ENCODE results near the gene MYBPH. TPM values are rescaled to one million over a fixed set of nuclear protein-coding genes. Genes with fewer than 3 reads are reported as not detected.

MYBPH gene
- total RNA-seq, 2 experiments from 2014 or later: not detected

- POLR2A ChIA-PET: interaction anchor here (0.6 kb wide), 2 partner anchors 1104 to 1164 kb away, joined by 3 read pairs; no protein-coding TSS in a partner anchor
- Histone ChIP-seq H3K4me1 (ENCODE audit: insufficient read depth, low read length, poor library complexity, severe bottlenecking) (no peaks in the 10 kb centered on the region), H2AFZ (ENCODE audit: low read length) (no peak overlapping the region), H3K9me2 (ENCODE audit: insufficient read depth, low read length) (no peaks in the 10 kb centered on the region), H3K4me3 (ENCODE audit: low read depth, low read length, poor library complexity, severe bottlenecking) (no peak overlapping the region), H4K20me1 (ENCODE audit: insufficient read depth, low read length) (no peaks in the 10 kb centered on the region), H3K27ac (ENCODE audit: low read depth, low read length, poor library complexity, severe bottlenecking) (no peak overlapping the region), H3K9me3 (ENCODE audit: low read length) (no peaks in the 10 kb centered on the region), H3K36me3 (ENCODE audit: insufficient read depth, low read length) (no peaks in the 10 kb centered on the region), H3K4me2 (ENCODE audit: low read length) (no peak overlapping the region), H3K79me2 (ENCODE audit: insufficient read depth, low read depth, low read length) (no peaks in the 10 kb centered on the region)
- BruUV-seq (replicated peaks): no TSS peak
- TF ChIP-seq CTCF (conservative IDR thresholded peaks at IDR 0.05; ENCODE audit: low read length) (no peak), EZH2phosphoT487 (IDR thresholded peaks at IDR 0.05; ENCODE audit: borderline replicate concordance, low read depth, low read length) (no peak)
- intact Hi-C loops (cut with micrococcal nuclease; ENCODE audit: unreplicated experiment): no loop called here
- DNase-seq (ENCODE audit: low spot score): no peak
- CTCF ChIA-PET (ENCODE audit: unreplicated experiment): no interaction called here
Observed at GRCh38 chr1:203152158-203153034, 23.2 kb downstream of the MYBPH start.

GRCh38 chr1:203151362-203152157 lies 24.1 kb downstream of the MYBPH start:
- no peak for DNase-seq (ENCODE audit: low spot score)
- no peak overlapping the region for H3K27ac ChIP-seq (ENCODE audit: low read depth, low read length, poor library complexity, severe bottlenecking)
- intact Hi-C loops (cut with micrococcal nuclease; ENCODE audit: unreplicated experiment): no loop called here
- no peaks in the 10 kb centered on the region for H3K36me3 ChIP-seq (ENCODE audit: insufficient read depth, low read length)
- no peaks in the 10 kb centered on the region for H3K79me2 ChIP-seq (ENCODE audit: insufficient read depth, low read depth, low read length)
- no peak overlapping the region for H3K4me3 ChIP-seq (ENCODE audit: low read depth, low read length, poor library complexity, severe bottlenecking)
- H3K9me3 ChIP-seq (ENCODE audit: low read length): no peaks in the 10 kb centered on the region
- H3K9me2 ChIP-seq (ENCODE audit: insufficient read depth, low read length): no peaks in the 10 kb centered on the region
- no peak for TF ChIP-seq EZH2phosphoT487 (IDR thresholded peaks at IDR 0.05; ENCODE audit: borderline replicate concordance, low read depth, low read length)
- no peak for TF ChIP-seq CTCF (conservative IDR thresholded peaks at IDR 0.05; ENCODE audit: low read length)
- no peak overlapping the region for H3K4me2 ChIP-seq (ENCODE audit: low read length)
- POLR2A ChIA-PET: interaction anchor here (0.6 kb wide), 1 partner anchor 1103 kb away, joined by 3 read pairs; no protein-coding TSS in a partner anchor
- no peak overlapping the region for H2AFZ ChIP-seq (ENCODE audit: low read length)
- no peaks in the 10 kb centered on the region for H3K4me1 ChIP-seq (ENCODE audit: insufficient read depth, low read length, poor library complexity, severe bottlenecking)
- BruUV-seq (replicated peaks): no TSS peak
- H4K20me1 ChIP-seq (ENCODE audit: insufficient read depth, low read length): no peaks in the 10 kb centered on the region
- CTCF ChIA-PET (ENCODE audit: unreplicated experiment): no interaction called here
